GM12864 (cell line): ENCODE data around the gene RCOR3.
"Not testable (repeated sequence)": the region's sequence is repeated elsewhere in the genome, so short reads cannot be mapped to it uniquely, and the experiment has no call there.

Experiments used
- DNase-seq: peaks from one replicate; pipeline ENCODE4 v3.0.0-alpha.2; 2011; ENCODE audit warnings: low read depth
- H3K4me3 ChIP-seq: 2 replicates; pipeline ENCODE4 v1.5.1; 2011; ENCODE audit warnings: mild to moderate bottlenecking, low read depth, low read length, control low read depth
- TF ChIP-seq, protein P1 (sequence below): IDR thresholded peaks from 2 replicates; pipeline ENCODE4 v1.5.1; 2011; ENCODE audit warnings: low read depth, mild to moderate bottlenecking, moderate library complexity, low read length, control low read depth, inconsistent platforms; ENCODE audit errors: missing control alignments

RCOR3 gene

GRCh38 chr1:211229365-211229759, 29.8 kb upstream of the RCOR3 start:
- no peak overlapping the region for H3K4me3 ChIP-seq
- DNase-seq, result no peak
- TF ChIP-seq, protein P1, sequence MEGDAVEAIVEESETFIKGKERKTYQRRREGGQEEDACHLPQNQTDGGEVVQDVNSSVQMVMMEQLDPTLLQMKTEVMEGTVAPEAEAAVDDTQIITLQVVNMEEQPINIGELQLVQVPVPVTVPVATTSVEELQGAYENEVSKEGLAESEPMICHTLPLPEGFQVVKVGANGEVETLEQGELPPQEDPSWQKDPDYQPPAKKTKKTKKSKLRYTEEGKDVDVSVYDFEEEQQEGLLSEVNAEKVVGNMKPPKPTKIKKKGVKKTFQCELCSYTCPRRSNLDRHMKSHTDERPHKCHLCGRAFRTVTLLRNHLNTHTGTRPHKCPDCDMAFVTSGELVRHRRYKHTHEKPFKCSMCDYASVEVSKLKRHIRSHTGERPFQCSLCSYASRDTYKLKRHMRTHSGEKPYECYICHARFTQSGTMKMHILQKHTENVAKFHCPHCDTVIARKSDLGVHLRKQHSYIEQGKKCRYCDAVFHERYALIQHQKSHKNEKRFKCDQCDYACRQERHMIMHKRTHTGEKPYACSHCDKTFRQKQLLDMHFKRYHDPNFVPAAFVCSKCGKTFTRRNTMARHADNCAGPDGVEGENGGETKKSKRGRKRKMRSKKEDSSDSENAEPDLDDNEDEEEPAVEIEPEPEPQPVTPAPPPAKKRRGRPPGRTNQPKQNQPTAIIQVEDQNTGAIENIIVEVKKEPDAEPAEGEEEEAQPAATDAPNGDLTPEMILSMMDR, result no peak

DNA sequence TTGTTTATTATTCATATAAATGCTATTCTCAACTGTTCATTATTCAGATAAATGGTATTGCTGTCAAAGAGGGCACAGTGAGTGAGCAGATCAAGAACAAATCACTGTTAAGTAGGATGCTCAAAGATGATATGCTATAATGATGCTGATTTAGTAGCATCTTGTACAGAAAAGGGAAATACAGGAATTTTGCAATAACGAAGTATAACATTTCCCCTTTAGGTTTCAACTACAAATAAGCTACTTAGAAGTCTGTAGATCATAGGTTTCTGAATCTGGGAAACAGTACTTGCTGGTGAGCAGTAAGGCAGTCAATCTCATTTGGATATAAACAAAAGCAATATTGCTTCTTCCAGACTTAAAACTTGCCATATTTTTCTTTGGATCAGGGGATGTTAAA, 27.3 kb upstream of the RCOR3 start:
- no peak for DNase-seq

DNA sequence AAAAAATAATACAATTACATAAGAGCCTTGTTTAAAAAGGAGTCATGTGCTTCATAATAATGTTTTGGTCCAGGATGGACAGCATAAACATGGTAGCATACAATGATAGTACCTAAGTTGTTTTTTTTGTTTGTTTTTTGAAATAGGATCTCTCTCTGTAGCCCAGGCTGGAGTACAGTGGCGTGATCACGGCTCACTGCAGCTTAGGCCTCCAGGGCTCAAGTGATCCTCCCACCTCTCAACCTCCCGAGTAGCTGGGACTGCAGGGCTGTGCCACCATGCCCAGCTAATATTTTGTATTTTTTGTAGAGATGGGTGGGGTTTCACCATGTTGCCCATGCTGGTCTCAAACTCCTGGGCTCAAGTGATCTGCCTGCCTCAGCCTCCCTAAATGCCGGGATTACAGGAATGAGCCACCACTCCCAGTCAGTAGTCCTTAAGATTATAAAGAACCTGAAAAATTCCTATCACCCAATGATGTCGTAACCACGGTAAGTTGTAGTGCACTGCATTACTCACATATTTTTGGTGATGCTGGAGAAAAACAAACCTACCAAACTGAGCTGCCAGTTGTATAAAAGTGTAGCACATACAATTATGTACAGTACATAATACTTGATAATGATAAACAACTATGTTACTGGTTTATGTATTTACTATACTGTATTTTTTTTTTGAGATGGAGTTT, 22.4 kb upstream of the RCOR3 start:
- DNase-seq, result no peak
- H3K4me3 ChIP-seq, result no peak overlapping the region
- TF ChIP-seq, protein P1, result no peak

More for the DNA sequence above, 27.3 kb upstream of the RCOR3 start:
- H3K4me3 ChIP-seq, result no peak overlapping the region
- TF ChIP-seq, protein P1, result no peak

GRCh38 chr1:211237579-211237978, 21.6 kb upstream of the RCOR3 start:
- no peak for DNase-seq
- TF ChIP-seq, protein P1, result no peak
- no peak overlapping the region for H3K4me3 ChIP-seq

DNA sequence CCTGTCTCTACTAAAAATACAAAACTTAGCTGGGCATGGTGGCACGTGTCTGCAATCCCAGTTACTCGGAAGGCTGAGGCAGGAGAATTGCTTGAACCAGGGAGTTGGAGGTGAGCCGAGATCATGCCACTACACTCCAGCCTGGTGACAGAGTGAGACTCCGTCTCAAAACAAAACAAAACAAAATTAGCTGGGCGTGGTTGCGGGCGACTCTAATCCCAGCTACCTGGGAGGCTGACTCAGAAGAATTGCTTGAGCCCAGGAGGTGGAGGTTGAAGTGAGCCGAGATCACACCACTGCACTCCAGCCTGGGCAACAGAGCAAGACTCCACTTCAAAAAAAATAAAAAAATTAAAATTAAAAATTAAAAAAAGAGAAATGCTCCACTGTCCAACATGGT, 18.6 kb upstream of the RCOR3 start:
- H3K4me3 ChIP-seq, DNase-seq: not testable (repeated sequence)

GRCh38 chr1:211241071-211241470, 18.1 kb upstream of the RCOR3 start:
- no peak overlapping the region for H3K4me3 ChIP-seq
- TF ChIP-seq, protein P1, result no peak
- DNase-seq, result no peak

GRCh38 chr1:211243639-211244038, 15.5 kb upstream of the RCOR3 start:
- not testable (repeated sequence) for DNase-seq, H3K4me3 ChIP-seq

GRCh38 chr1:211246583-211246982, 12.6 kb upstream of the RCOR3 start:
- DNase-seq, result not testable (repeated sequence)

DNA sequence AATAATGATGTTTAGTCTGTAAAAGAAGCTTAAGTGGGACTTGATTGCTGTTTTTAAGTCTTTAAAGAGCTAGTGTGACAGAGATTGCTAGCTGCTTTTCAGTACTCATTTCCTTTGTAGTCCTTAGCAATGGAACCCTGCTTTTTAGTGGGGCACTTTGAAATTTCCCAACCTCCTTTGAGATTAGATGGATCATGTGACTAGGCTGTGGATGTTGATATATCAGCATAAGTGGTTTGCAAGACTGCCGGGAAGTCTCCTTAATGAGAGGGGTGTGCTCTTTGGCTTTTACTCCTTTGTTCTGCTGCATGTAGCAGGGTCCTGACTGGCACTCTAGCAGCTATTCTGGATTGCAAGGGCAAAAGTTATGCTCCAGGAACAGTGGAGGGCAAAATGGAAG, 11.2 kb upstream of the RCOR3 start:
- no peak overlapping the region for H3K4me3 ChIP-seq
- DNase-seq, result no peak
- TF ChIP-seq, protein P1, result no peak

More at GRCh38 chr1:211246583-211246982, 12.6 kb upstream of the RCOR3 start:
- H3K4me3 ChIP-seq, result not testable (repeated sequence)

DNA sequence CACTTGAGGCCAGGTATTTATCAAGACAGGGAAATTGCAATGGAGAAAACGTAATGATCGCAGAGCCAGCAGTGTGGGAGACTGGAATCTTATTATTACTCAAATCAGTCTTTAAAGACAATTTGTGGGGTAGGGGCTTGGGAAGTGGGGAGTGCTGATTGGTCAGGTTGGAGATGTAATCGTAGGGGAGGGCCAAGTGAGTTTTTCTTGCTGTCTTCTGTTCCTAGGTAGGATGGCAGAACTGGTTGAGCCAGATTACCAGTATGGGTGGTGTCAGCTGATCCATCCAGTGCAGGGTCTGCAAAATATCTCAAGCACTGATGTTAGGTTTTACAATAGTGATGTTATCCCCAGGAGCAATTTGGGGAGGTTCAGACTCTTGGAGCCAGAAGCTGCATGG, 9.6 kb upstream of the RCOR3 start:
- DNase-seq, H3K4me3 ChIP-seq: not testable (repeated sequence)
